H1 (cell line): ENCODE results near the gene ENPP3. TPM values are rescaled to one million over a fixed set of nuclear protein-coding genes. Genes with fewer than 3 reads are reported as not detected.

Experiments
- CHD1 ChIP-seq: IDR thresholded peaks from 2 replicates; pipeline ENCODE4 v1.6.1; 2012; ENCODE audit warnings: low read depth, low read length, improper control_type of control experiment
- GTF2F1 ChIP-seq: IDR thresholded peaks from 2 replicates; pipeline ENCODE4 v1.6.1; 2012; ENCODE audit warnings: low read depth, low read length, improper control_type of control experiment, borderline replicate concordance
- RAD21 ChIP-seq, 2 experiments: IDR thresholded peaks in 1 of 2; conservative IDR thresholded peaks in 1 of 2; 2 replicates each; pipeline ENCODE4 v1.6.1; 2011; ENCODE audit warnings: low read depth in 2 of 2, low read length in 2 of 2, improper control_type of control experiment in 1 of 2, inconsistent platforms in 1 of 2, mild to moderate bottlenecking in 1 of 2, moderate library complexity in 1 of 2
- SP1 ChIP-seq: IDR thresholded peaks from 2 replicates; pipeline ENCODE4 v1.6.1; 2011; ENCODE audit warnings: low read depth, low read length
- TAF7 ChIP-seq: optimal IDR thresholded peaks from 2 replicates; pipeline ENCODE3; 2011; ENCODE audit warnings: low read depth, mild to moderate bottlenecking, inconsistent platforms, low read length, moderate library complexity, borderline replicate concordance
- ZNF274 ChIP-seq: IDR thresholded peaks from 2 replicates; pipeline ENCODE4 v1.7.0; 2012; ENCODE audit warnings: low read length, borderline replicate concordance; ENCODE audit errors: extremely low read depth
- polyA plus RNA-seq, 7 experiments: library from polyadenylated mRNA; depleted of rRNA in 3 of 7; stranded (reverse) in 5 of 7; unstranded in 2 of 7; fragments of >200 nt in 5 of 7; fragments of 200-250 nt in 2 of 7; gene quantifications; 1 replicate in 5 of 7; 2 replicates in 1 of 7; 4 replicates in 1 of 7; pipeline versions ENCODE4 v1.2.1 to v1.2.3, GENCODE V29; 2011 to 2013; ENCODE audit warnings: missing spikeins in 2 of 7, mixed read lengths in 2 of 7
- total RNA-seq: library from RNA; stranded (reverse); fragmentation: NEBNext Ultra II Directional; extraction: Animal tissue kit (Norgen Biotek cat#: 25700); gene quantifications from 2 replicates; pipeline ENCODE4 v1.2.1, GENCODE V29; 2021

Gene ENPP3
- total and polyA plus RNA-seq, 2 of the 8 experiments (the other 6 are each of a cell fraction or from before 2014, with no cell fraction given), result 0.11 TPM; not detected in 1

GRCh38 chr6:131754088-131754487 is 117.0 kb downstream of the ENPP3 start (continued):
- TF ChIP-seq GTF2F1 (no peak), SP1 (no peak), TAF7 (no peak), CHD1 (no peak), RAD21 (IDR thresholded peaks at IDR 0.05 in 1 of 2, conservative IDR thresholded peaks at IDR 0.05 in 1 of 2; ENCODE audit: low read depth in 2 of 2, low read length in 2 of 2) (no peak), ZNF274 (no peak)
